IPS DF 19.7 (cell line): ENCODE data around the gene PHLPP1.

ENCODE experiments used
- DNase-seq: peaks from one replicate; pipeline ENCODE4 v3.0.0-alpha.2; 2013; ENCODE audit warnings: low read depth, low spot score

Gene PHLPP1

DNA sequence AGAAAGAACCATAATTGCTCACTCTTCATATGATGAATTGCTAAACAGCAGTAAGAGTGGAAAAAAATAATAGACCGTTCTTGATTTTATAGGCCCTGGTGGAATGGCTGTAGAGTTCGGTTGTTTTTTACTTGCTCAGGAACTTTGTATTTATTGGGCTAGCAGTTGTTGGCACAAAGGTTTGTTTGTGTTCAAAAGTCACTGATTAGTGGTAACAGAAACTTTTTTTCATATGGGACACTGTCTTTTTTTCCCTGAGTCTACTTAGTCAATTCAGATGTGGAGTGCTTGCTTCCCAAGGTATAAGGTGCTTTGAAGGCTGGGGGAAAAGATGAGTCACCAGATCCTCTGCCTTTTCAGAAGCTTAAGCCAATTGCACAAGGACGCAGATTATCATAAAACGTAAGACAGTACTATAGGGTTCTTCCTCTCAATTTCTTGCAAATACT, 25.8 kb downstream of the PHLPP1 start:
- DNase-seq, result peak; percentile 81

DNA sequence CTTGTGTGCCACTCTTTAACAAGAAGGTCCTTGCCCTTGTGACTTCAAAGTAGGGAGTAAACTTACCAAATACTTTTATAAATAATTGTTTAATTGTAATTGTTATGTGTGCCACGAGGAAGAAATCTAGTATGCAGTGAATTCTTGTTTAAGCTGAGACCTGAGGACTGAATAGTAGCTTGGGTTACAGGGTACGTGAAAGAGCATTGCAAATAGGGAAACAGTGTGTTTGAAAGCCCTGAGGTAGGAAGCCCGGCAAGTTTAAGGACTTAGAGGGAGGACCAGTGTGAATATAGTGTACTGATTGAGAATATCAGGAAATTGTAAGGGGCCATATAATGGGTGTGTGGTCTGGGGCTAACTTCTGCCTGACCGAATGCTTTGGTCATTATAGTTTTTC, 26.2 kb downstream of the PHLPP1 start:
- DNase-seq, result no peak

DNA sequence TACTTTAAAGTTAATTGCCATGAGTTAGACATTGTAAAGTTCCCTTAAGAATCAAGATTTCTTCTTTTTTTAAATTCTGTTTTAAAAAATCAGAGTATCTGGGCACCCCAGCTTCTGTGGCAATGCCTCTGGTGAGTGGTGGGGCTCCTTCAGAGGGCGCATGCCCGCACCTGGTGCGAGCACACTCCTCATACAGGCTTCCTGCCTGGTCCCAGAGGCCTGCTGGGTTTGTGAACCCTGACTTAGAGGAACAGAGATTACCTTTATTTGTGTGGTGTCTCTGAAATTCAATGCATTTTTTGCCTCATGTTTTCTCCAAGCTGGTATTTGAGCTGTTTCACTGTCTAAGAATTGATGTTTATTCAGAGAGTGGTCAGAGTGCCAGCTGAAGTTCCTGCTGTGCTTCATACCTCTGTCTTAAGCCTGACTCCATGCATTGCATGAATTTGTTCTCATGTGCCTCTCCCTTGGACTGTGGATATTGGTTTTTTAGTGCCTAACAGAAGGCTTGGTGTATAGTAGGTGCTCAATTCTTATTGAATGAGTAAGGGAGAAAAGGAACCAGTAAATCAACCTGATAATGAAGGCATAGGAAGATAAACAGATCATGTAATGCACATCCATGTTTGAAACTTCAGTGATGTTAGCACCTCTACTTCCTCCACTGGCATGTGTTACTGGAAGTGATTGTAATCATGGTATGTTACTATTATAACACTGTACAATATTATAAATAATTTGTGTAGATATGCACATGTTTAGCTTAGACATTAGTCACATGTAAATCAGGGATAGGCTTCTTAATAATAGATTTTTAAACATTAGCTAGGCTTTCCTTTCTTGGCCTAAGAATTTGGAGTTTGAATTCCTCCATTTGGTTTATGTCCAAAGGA, 29.0 kb downstream of the PHLPP1 start:
- DNase-seq, result no peak

DNA sequence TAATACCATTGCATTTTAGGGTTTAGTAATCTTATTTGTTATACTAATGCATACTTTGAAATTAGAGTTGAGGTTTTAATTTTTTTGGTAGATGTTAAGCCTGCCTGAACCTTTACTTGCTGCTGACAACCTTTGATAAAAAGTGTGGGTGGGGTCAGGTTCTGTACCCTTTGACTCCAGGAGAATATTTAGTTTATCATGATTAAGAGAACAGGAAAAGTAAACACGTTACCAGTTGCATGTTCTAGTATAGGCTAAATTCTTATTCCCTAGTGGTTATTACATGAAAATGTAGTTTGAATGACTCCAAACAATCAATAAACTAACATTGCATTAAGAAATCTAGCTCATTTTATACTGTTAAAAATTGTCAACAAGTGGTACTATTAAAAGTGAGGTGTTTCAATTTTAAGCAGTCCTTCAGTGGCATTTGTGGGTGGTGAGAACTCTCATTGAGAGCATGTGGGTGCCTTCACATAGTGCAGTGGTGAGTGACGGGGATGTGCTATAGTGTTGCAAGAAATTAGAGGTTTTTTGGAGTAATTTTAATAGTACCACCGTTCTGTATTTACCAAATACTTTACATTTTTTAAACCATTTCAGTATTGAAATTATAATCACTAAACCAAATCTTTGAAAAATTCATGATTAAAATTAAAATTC, 29.9 kb downstream of the PHLPP1 start:
- DNase-seq, result no peak

DNA sequence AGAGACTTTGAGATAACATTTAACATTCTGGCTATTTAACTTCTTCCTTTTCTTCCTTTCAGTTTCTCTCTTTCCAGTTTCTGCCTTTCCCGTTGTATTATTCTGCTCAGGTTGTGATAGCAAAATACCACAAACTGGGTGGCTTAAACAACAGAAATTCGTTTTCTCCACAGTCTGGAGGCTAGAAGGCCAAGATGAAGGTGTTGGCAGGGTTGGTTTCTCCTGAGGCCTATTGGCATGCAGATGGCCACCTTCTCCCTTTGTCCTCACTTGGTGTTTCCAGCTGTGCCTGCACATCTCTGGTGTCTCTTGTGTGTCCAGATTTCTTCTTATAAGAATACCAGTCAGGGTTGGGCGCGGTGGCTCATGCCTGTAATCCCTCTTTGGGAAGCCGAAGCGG, 34.0 kb downstream of the PHLPP1 start:
- DNase-seq, result no peak

DNA sequence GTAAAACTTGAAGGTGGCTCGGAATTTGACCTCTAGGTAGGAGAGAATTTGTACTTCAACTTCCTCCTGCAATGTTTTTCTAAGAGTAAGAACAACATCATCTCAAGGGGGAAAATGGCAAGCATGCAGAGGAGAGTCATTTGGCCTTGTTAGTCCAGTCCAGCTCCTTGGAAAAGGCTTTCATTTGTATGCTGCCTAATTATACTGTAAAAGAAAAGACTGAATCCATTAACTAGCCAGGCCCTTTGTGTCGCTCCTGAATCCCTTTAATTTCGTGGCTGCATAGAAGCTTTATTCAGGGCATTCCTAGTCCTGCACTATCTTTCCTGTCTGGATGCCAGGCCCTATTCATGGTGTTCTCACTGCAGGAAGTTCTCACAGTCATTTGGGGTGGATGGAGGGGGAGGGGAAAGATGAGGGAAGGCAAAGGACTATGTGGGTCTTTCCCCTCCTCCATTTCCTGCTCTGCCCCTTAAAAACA, 36.0 kb downstream of the PHLPP1 start:
- DNase-seq, result peak; percentile 90

DNA sequence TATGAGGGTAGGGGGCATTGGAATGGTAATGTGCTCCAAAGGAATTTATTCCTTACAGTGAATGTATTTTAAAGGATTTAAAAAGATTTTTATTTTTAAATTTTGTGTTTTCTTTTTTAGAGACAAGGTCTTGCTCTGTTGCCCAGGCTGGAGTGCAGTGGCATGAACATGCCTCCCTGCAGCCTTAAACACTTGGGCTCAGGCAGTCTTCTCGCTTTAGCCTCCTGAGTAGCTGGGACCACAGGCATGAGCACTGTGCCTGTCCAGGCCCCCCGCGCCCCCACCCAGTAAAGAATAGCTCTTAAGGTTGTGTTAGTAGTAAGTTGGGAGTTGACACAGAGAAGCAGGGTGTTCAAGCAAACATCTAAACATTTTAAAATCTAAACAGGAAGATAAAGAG, 36.6 kb downstream of the PHLPP1 start:
- DNase-seq, result no peak

DNA sequence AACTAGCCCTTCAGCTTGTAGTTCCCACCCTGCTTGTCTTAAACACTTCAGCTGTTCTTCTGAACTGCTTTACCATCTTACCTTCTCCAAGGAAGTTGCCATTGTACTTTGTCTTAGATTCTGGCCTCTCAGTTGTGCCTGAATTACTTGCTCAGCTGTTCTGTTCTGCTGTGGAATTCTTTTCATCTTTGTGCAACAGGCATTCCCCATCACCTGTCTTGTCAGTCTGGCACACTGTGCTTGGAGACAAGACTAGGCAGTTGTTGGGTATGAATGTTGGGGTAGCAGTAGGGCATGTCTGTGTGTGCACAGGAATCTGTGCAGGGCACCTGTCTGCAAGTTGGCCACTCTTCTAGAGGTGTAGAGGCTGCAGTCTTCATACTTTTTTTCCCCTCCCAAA, 38.7 kb downstream of the PHLPP1 start:
- no peak for DNase-seq

DNA sequence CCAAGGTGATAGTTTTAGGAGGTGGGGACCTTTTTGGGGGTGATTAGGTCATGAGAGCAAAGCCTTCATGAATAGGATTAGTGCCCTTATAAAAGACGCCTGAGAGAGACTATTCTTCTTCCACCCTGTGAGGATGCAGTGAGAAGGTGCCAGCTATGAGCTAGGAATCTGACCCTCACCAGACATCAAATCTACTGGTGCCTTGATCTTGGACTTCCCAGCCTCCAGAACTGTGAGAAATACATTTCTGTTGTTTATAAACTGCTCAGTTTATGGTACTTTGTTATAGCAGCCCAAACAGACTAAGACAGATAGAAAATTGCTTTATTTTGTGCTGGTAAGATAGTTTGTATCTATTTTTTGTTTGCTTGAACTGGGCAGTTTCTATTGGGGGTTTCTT, 40.1 kb downstream of the PHLPP1 start:
- no peak for DNase-seq

DNA sequence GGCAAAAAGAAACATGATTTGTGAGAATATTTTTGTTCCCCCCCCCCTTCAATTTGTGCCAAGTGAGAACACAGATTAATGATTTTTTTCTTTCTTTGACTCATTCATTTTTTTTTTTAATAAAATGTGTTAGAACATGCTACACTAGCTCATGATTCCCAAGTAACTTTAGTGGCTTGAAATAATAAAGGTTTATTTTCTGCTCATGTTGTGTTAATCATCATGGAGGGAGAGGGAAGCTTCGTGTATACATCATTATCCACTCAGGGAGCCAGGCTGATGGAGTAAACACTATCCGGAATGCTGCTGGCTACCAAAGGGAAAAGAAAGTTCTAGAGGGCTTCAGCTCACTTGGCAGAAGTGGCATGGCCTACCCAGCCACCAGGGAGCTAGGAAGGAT, 40.6 kb downstream of the PHLPP1 start:
- DNase-seq, result no peak

DNA sequence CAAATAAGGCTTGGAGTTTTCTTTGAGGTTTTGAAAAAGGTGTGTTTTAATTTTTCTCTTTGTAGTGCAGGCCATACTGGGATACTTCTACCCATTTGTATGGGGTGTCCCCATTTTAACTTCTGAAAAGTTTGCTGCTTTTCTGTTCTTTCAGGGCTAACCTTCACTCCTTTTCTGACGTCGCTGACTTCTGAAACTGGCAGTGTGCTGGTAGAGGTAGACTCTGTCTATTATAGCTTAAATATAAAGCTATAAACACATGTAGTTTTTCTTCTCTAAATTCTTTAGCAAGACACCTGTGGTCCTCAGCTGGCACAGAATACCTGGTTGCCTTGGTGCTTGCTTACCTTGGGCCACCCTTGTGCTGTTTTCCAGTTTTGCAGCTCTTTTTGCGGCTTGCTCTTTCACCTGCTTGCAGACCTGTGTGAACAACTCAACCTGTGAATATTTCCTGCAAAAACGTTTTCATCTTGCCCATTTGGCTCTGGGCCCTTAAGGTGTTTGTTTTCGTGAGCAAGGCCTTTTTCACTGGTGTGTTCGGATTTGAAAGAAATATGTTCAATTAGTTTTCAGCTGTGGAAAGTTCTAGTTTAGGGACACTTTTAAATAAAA, 42.2 kb downstream of the PHLPP1 start:
- DNase-seq, result no peak

DNA sequence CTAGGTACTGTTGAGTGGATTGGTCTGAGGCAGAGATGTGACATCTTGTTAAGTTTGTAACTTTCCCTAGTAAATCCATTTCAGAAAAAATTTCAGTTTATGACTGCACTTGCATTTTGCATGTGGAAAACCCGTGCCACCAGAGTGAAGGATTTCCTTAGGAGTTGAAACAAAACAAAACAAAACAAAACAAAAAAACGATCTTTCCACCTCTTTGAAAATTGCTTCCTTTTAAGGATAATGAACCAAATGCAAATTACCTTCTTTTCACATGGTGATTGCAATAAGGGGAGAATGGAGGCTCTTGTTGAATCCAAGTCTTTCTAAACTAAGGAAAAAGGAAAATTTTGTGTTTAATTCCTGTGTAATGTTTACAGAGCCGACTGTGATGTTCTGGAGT, 43.2 kb downstream of the PHLPP1 start:
- DNase-seq, result no peak

DNA sequence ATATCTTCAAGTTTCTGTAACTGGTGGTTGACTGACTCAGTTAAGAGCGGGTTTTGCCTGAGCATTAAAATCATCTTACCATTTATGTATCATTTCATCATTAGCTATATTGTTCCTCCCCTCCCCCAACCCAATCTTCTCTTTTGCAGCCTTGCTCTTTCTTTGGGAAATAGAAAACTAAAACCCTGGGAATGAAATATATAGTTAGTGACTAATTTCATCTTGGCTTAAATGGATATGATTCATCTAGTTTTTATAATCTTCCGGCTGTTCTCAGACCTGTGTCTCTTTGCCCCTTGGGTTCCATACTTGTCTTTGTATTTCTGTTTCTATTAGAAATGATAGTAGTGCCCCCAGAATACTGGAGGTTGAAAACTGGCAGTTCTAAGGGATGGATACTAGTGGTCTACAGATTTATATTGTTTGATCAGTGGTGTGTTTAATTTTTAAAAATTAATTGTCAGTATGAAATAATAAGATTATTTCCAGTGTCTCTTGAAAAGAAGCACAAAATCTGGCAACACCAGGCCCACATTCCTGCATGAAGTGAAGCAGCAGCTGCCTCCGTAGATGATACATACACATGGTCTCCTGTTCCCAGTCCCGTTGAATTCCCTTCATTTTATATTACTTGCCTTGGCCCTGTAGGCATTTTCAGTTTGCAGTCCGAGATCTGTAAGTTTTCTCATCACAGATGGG, 44.5 kb downstream of the PHLPP1 start:
- no peak for DNase-seq

DNA sequence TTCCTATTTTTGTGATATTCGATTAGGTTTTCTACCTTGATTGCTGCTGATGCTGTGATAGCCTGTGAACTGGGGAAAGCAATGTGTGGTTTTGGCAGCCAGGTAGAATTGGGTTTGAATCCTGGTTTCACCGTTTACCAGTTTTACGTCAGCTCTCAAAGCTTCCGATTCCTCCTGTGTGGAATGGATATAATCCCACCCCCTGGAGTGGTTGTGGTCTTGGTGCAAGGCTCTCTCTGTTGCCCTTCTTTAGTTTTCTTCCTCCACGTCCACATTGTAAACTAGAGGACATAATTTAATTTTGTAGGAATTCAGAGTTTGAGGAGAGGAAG, 45.0 kb downstream of the PHLPP1 start:
- DNase-seq, result no peak

DNA sequence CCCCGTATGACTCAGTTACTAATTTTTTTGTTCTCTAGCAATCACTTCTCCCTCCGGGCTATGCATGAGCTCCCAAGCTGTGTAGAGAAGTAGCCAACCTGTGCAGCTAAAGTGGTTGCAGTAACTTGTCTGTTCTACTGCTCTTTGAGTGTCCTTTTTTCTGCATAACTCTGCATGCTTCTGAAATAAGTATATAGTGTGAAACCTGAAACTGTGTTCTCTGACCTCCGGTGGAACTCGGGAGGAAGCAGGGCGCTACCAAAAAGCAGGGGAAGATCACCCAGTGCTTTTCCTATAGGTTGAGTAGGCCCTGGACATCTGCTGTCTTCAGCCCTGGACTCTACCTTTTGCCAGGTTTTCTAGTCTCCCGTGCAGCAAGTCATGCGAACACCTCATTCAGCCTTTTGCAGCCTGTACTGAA, 47.8 kb downstream of the PHLPP1 start:
- no peak for DNase-seq

DNA sequence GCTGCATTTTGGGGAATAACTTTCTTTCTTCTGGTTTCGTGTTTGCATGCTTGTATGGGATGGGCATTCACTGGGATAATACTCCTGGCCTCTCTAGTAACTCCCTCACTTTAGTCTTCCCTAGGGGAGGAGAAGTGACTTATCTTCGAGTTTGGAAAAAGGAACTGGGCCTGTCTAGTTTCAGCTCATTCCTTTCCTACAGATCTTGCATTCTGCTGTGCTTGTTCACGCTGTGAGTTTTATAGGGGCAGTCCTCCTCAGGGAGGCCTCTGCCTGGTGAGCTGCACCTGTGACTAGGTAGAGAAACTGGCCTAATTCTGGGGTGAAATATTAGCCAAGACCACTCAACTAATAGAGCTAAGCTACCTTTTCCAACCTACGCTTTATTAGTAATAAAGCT, 50.9 kb downstream of the PHLPP1 start:
- DNase-seq, result no peak

DNA sequence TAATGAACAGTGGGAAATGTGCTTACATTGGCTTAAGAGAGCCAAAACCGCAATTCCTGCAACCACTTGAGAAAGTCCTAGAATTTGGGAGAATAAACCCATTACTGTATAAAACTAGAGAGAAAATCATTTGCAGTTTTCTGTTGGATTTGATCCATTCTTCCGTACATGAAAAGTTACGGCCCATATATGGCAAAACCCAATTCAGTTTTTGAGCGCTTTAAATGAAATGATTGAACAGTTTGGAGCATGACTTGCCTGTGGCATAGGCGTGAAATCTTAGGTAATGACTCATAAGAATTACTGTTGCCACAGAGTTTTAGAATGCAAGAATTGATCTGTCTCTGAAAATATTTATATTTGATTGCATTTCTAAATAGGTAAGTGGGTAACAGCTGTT, 52.0 kb downstream of the PHLPP1 start:
- no peak for DNase-seq

DNA sequence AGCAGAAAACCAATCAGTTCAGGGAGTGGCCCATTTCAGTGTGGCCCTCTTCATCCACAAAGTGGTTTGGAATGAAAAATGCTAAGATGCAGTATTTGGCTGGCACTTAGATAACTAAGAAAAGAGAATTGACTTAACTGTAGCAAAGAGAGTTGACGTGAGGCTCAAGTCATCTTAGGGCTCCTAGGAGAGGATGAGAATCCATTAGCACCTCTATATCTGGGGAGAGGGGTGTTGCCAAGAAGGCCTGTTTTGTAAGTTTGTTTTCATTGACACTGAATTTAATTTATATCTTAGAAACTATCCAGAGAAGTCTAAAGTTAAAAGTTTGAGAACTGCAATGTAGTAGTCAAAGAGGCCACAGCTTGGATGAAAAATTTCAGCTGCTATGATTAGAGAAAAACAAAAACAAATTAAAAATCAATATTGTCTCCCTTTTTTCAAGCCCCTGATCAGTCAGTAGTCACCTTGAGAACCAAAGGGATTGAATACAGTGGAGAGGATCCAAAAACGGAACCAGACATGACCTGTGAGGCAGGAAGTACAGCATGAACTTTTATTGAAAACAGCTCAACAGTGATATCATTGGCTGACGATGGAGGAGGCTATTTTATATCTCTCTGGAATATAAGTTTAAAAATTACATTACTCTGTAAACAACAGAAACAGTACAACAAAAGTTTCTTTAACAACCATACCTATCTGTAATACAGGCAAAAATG, 52.7 kb downstream of the PHLPP1 start:
- no peak for DNase-seq

DNA sequence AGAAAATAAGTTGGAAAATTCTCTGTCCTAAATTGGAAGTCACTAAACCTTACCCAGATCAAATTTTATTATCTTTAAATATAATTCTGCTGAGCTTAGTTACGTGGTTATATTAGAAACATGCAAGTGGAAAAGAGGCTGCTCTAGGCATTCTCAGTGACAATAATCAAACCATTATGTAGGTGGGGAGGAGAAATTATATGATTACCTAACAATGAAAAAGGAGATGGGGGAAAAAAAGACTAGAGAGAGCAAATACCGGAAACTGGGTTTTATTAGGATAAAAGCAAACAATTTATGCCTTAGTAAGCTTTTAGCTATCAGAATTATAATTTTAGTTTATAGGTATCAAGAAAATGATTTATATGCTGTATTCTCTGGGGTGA, 53.2 kb downstream of the PHLPP1 start:
- no peak for DNase-seq

DNA sequence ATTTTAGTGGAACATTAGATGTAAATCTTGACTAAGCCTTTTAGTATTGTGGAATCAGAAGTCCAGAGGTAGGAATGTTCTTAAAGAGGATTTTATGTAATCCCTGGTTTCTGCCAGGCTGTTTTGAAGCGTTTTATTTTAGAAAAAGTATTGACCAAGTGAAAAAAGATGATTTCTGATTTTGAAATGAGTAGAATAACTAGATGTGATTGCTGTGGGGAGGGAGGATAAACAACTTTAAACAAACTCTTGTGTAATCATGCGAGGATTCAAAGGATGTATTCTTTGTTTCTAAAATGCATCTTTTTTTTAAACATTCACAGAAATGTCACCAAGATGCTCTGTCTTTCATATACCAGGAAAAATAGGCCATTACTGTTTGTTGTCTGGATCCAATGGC, 53.9 kb downstream of the PHLPP1 start:
- DNase-seq, result no peak

DNA sequence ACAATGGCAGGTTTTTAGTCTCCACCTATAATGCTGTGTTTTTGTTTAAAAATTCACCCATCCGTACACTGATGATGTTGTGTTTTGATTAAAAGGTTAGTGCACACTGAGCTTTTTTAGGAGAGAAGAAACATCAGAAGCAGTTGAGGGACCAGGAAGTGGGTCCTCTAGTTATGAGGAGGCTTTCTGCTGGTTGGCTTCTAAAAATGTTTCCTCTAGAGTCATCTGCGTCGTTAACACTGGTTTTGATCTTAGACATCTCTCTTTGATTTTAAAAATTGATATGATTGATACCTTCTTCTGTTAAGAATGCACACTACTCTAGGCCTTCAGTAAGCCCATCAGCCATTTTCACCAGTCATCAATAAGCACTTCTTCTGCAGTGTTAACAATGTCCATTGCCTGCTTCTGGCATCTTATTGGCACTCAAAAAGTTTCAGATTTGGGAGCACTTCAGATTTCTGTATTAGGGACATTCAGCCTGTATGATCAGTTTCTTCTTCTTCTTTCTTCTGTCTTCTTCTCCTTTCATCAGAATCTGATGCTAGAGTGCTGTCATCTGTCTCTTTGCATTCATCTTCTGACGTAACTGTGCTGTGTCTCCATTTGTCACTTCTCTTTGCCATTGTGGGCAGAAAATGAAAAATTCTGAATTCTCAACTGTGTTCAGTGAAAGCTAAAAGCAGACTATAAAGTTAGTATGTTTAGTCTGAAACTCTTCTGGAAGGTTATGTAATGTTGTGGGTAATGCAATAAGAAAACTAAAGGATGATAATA, 56.3 kb downstream of the PHLPP1 start:
- DNase-seq, result no peak
